ENCODE data around the gene DPEP3. TPM values are rescaled to one million over a fixed set of nuclear protein-coding genes. Genes with fewer than 3 reads are reported as not detected.

Gene DPEP3
- total and polyA plus RNA-seq, 4 donors: 0.16 to 0.51 (median 0.40) TPM; not detected in 1

GRCh38 chr16:67993207-67994039 lies 13.1 kb upstream of the DPEP3 start:
- DNase-seq: peak; percentile 72 to 82 (median 78)
- WGBS, 2 donors: 5 to 7% methylated on average over 38 to 39 of the region's 39 CpGs
- peak; percentile 90 for ATAC-seq (ENCODE audit: insufficient read depth, low FRiP score)
- peak overlapping the region; percentile 37 to 67 for H3K27ac ChIP-seq (ENCODE audit: low read depth in 1 of 2, low read length in 1 of 2)
- H3K9ac ChIP-seq (ENCODE audit: insufficient read depth in 1 of 2, low read length in 2 of 2): no peak overlapping the region
- no peaks in the 10 kb centered on the region for H3K36me3 ChIP-seq (ENCODE audit: control insufficient read depth in 4 of 4, insufficient read depth in 4 of 4, low read length in 4 of 4)
- H3K27me3 ChIP-seq (ENCODE audit: control insufficient read depth in 3 of 3, insufficient read depth in 3 of 3, low read length in 2 of 3): no peaks in the 10 kb centered on the region
- H3K4me1 ChIP-seq (ENCODE audit: control insufficient read depth in 5 of 5, insufficient read depth in 5 of 5, low read length in 5 of 5): peaks cover 0 to 9% (median 0%) of the 10 kb centered on the region in 5 donors
- TF ChIP-seq CTCF (IDR thresholded peaks at IDR 0.05; ENCODE audit: control extremely low read depth, extremely low read depth): peak; percentile 95
- no peaks in the 10 kb centered on the region for H3K9me3 ChIP-seq (ENCODE audit: control insufficient read depth in 4 of 4, insufficient read depth in 3 of 4, low read length in 3 of 4)
- H3K4me3 ChIP-seq: no peak overlapping the region

- Histone ChIP-seq H3K9me3 (ENCODE audit: control insufficient read depth in 4 of 4, insufficient read depth in 3 of 4, low read length in 3 of 4) (no peaks in the 10 kb centered on the region), H3K27ac (ENCODE audit: low read depth in 1 of 2, low read length in 1 of 2) (peak overlapping the region in 1 of 2 donors; percentile 67), H3K36me3 (ENCODE audit: control insufficient read depth in 4 of 4, insufficient read depth in 4 of 4, low read length in 4 of 4) (no peaks in the 10 kb centered on the region), H3K4me1 (ENCODE audit: control insufficient read depth in 5 of 5, insufficient read depth in 5 of 5, low read length in 5 of 5) (peaks cover 0 to 9% (median 0%) of the 10 kb centered on the region in 5 donors), H3K4me3 (no peak overlapping the region), H3K9ac (ENCODE audit: insufficient read depth in 1 of 2, low read length in 2 of 2) (no peak overlapping the region), H3K27me3 (ENCODE audit: control insufficient read depth in 3 of 3, insufficient read depth in 3 of 3, low read length in 2 of 3) (no peaks in the 10 kb centered on the region)
- DNase-seq: no peak
- TF ChIP-seq CTCF (IDR thresholded peaks at IDR 0.05; ENCODE audit: control extremely low read depth, extremely low read depth): no peak
- ATAC-seq (ENCODE audit: insufficient read depth, low FRiP score): no peak
- WGBS, 2 donors: 79 to 85% methylated on average over 20 of the region's 20 CpGs
These were observed 12.4 kb upstream of the DPEP3 start for GRCh38 chr16:67992661-67993206.

- Histone ChIP-seq H3K9me3 (ENCODE audit: control insufficient read depth in 4 of 4, insufficient read depth in 3 of 4, low read length in 3 of 4) (no peaks in the 10 kb centered on the region), H3K27me3 (ENCODE audit: control insufficient read depth in 3 of 3, insufficient read depth in 3 of 3, low read length in 2 of 3) (no peaks in the 10 kb centered on the region), H3K9ac (ENCODE audit: insufficient read depth in 1 of 2, low read length in 2 of 2) (no peak overlapping the region), H3K4me3 (no peak overlapping the region), H3K36me3 (ENCODE audit: control insufficient read depth in 4 of 4, insufficient read depth in 4 of 4, low read length in 4 of 4) (no peaks in the 10 kb centered on the region), H3K27ac (ENCODE audit: low read depth in 1 of 2, low read length in 1 of 2) (no peak overlapping the region), H3K4me1 (ENCODE audit: control insufficient read depth in 5 of 5, insufficient read depth in 5 of 5, low read length in 5 of 5) (peaks cover 0 to 9% (median 0%) of the 10 kb centered on the region in 5 donors)
- 78 to 91% methylated on average over 6 of the region's 6 CpGs for whole genome bisulfite sequencing, 2 donors
- DNase-seq (no peak), ATAC-seq (ENCODE audit: insufficient read depth, low FRiP score) (no peak)
- no peak for TF ChIP-seq CTCF (IDR thresholded peaks at IDR 0.05; ENCODE audit: control extremely low read depth, extremely low read depth)
These were observed 9.7 kb upstream of the DPEP3 start for GRCh38 chr16:67990018-67990386.

Measured in lung (tissue), 12 donors.